ENCODE results near the gene TRIM47.

TRIM47 gene

GRCh38 chr17:75908201-75908600, 29.8 kb upstream of the TRIM47 start:
- DNase-seq = no peak

GRCh38 chr17:75906143-75906884, 27.9 kb upstream of the TRIM47 start:
- no peak for DNase-seq

DNA sequence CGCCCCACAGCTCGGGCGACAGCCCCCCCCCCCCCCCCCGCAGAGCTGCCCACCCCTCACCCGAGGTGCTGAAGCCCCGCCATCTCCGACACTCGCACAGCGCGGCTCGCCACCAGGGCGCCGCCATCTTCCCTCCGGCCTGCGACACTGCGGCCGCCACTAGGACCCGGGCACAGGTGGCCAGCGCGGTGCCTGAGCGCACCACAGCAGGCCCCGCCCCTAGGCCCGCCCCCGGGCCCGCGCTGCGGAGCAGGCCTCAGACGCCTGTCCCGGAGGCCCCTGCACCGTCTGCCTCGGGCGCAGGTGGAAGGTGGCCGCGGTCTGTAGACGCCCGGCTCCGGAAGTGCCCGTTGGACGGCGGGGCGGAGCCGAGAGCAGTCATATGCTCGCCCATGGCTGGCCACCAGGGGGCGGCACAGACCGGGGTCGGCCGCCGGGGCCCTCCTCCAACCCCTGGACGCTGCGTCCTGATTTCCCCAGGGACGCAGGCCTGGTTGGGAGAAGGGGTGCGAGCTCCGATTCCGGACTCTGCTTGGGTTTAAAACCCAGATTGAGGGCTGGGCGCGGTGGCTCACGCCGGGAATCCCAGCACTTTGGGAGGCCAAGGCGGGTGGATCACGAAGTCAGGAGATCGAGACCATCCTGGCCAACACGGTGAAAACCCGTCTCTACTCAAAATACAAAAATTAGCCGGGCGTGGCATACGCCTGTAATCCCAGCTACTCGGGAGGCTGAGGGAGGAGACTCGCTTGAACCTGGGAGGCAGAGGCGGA, 26.6 kb upstream of the TRIM47 start, which contains the start of gene MRPL38:
TSS of gene MRPL38 (minus strand) at position 136 of the 773 bp plus-strand sequence. CDS start at position 127, 9 bp downstream.
- DNase-seq = peak; percentile 92

- no peak for DNase-seq
These were observed 24.0 kb upstream of the TRIM47 start for GRCh38 chr17:75902406-75902805.

- no peak for DNase-seq
These were observed 23.3 kb upstream of the TRIM47 start for GRCh38 chr17:75901727-75902126.

GRCh38 chr17:75900691-75901533, 22.5 kb upstream of the TRIM47 start:
- DNase-seq = no peak

- no peak for DNase-seq
These were observed 21.5 kb upstream of the TRIM47 start for GRCh38 chr17:75899767-75900468.

DNA sequence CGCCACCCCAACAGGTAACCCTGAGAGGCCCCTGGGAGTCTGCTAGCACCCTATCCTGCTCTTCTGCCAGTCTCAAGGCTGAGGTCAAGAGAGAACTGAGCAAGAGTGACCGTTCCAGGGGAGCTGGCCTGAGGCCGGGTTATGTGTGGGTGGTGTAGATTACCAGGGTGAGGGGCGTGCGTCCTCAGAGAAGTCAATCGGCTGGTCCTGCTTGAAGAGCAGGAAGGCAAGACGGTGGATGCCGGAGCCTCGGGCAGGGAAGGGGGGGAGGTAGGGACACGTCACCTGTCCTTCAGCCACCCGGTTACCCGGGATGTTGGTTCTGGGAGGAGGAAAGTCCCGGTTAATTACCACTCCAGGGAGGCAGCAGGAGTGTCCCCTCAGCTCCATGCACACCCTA, 21.0 kb upstream of the TRIM47 start:
- DNase-seq = no peak

DNA sequence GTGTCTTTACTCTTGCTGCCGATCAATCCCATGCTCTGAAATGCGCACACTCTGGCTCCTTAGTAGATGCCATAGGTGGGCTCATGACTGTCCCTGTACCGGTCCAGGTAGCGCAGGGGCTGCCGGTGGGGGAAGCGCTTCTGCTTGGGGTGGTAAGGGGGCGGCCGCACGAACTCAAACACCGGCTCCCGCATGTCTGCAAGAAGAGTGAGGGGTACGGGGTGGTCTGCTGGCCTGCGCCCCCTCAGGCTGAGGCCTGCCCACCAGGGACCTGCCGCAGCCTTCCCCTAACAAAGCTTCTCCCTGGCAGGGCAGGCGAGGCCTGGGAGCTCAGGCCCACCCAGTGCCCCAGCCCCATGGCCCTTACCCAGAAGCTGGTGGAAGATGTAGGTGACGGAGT, 20.4 kb upstream of the TRIM47 start:
- DNase-seq = no peak

DNA sequence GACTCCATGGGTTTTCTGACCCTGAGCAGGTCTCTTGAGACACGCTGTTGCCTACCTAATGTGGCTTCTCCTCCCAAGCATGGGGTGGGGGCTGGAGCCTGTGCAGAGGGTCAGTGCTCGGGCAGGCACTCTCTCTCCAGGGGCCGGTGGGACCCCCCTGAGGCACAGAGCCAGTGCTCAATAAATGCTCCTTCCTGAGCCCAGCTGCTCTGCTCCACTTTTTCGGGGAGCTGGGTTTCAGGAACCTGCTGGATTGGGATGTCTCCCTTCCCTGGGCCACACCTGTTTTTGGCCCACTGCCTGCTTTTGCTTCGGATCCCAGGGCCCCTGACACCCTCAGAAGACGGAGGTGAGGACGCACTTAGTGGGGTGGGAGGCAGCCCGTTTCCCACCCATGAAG, 19.7 kb upstream of the TRIM47 start:
- DNase-seq = no peak

DNA sequence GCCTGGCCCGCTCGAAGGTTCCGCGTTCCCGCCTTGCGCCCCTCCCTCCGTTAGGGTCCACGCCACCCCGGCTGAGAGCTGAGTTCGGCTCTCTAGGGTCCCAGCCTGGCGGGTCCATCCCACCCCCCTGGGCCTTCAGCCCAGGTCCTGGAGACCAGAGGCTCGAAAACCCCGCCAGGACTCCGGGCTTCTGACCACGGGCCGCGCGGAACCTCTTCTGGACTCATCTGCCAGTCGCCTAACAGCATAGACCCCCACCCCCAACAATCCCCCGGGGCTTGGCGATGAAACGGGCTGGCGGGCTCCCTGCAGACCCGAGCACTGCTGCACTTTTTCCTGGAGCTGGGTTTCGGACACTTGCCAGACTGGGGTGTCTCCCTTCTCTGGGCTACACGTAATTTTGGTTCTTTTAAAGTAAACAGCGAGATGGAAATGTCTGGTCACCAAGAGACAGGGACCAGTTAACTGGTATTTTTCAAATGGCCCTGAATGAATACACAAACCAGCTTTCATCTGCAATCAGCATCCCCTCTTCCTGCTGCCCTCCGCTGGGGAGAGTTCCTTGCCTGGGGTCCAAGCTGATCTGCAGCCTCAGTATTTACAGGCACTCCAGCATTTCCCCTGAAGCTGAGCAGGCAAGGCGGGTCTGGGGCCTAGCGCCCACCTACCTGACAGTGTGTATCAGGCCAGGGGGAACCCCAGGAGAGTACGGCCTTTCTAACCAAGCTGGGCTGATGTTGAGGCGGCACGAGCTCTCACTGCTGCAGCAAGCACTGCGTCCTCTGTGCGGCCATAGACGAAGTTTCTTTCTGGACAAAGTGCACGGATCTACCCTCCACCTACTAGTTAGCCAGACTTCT, 19.0 kb upstream of the TRIM47 start:
- DNase-seq = no peak

DNA sequence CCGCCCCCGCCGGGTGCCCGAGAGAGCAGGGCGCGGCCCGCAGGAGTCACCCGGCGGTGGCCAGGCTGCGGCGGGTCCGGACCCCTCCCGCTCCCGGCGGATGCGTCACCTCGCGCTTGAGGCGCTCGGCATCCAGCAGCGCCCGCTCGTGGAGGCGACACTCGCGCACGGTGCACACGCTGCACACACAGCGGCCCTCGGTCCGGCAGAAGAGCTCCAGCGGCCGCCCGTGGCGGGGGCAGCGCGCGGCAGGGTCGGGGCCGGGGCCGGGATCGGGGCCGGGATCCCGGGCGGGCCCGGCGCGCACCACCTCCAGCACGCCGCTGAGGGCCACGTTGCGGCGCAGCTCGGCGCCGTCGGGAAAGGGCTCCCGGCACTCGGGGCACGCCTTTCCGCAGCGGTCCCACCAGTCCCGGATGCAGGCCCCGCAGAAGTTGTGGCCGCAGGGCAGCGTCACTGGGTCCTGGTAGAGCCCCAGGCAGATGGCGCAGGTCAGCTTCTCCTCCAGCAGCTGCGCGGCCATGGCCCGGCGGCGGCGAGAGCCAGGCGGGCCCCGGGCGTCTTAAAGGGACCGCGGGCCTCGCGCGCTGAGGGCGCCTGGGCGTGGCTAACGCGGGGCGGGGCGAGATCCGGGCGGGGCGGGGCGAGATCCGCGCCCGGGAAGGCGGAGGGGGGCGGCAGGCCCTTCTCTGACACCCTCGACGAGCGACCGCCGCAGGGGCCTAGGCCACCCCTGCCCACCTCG, 18.2 kb upstream of the TRIM47 start, which contains the start of gene TRIM65:
TSS of gene TRIM65 (minus strand) at position 537 of the 745 bp plus-strand sequence. CDS start at position 523, 14 bp downstream.
- peak; percentile 50 for DNase-seq

DNA sequence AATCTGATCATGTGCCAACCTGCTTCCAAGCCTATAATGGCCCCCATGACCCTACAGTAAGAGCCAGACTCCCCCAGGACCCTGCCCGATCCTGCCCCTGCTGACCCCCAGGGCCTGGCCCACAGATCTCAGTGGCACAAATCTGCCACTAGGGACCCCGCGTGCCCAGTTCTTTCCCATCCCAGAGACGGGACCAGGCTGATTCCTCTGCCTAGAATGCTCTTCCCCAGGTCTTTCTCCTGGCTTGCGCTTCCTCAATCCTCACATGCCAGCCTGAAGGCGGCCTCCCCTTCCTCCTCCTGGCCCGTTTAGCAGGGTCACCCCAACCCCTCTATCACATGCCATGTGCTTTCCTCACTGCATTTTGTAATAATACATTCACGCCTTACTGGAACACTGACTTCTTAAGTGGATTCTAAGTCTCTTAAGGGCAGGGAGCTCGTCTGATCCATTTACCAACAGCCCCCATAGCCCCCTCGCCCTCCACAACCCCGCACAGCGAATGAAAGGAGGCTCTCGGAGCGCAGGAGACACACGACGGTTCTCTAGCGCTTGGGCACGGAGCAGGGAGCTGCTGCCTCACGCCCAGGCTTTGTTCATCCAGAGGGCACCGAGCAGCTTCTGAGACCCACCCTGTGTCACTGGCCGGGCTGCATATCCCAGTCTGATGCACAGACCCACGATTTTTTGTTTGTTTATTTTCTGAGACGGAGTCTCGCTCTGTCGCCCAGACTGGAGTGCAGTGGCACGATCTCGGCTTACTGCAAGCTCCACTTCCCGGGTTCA, 17.2 kb upstream of the TRIM47 start:
- DNase-seq = no peak

- no peak for DNase-seq
These were observed 15.8 kb upstream of the TRIM47 start for GRCh38 chr17:75894049-75894733.

DNA sequence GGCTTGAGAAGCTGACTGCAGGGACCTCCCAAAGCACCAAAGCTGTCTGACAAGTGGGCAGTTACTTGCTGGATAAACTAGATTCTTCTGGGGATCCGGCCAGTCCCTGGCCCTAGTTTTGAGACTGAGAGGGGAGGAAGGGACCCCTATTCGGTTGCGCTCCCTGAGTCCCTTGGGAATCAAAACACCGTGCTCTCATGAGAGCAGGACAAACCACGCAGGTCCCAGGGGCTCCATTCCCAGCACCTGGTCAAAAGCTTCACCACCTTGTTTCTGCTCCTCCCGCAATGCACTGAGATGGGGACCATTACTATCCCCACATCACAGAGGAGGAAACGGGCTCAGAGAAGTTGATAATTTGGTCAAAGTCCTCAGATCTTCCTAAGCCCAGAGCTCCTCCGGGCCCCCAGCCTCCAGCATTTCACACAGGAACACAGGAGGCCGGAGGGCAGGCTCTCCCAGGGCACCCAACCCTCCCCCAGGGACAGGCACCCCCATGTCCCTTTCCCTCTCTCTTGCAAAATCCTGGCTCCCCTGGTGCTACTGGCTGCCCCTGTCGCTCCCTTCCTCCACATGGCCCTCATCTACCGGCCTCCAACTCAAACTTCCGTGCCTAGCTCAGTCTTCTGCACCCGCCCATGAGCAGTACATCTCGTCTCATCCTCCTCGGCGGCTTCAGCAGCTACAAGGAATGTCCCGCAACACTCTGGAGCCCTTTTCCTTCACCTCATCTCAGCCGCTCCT, 15.1 kb upstream of the TRIM47 start:
- DNase-seq = no peak

DNA sequence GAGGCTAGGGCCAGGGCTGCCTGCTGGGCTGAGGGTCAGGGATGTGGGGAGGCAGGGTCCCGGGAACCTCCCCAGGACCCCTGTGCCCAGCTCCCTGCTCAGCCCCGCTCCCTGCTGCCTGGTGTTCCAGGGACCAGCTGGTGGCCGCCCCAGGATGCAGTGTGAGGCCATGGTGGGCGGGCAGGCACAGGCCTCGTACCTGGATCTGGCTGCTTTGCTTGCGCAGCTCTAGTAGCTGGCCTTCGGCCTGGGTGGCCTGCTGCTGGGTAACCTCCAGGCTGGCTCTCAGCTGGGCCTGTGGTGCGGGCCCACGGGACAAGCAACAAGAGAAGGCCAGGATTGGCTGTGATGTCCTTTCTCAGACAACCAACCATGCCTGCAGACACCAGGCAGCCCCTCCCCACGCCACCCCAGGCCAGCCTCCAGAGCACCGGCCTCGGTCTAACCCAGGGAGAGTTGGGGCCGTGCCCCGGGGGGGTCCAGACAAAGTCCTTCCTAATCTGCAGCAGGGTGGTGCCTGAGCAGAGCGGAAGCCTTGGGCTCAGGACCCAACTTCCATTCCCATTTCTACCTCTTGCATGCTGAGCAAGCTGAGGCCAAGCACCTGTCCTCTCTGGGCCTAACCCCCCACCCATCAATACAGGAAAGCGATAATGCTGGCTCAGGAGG, 14.3 kb upstream of the TRIM47 start:
- no peak for DNase-seq

DNA sequence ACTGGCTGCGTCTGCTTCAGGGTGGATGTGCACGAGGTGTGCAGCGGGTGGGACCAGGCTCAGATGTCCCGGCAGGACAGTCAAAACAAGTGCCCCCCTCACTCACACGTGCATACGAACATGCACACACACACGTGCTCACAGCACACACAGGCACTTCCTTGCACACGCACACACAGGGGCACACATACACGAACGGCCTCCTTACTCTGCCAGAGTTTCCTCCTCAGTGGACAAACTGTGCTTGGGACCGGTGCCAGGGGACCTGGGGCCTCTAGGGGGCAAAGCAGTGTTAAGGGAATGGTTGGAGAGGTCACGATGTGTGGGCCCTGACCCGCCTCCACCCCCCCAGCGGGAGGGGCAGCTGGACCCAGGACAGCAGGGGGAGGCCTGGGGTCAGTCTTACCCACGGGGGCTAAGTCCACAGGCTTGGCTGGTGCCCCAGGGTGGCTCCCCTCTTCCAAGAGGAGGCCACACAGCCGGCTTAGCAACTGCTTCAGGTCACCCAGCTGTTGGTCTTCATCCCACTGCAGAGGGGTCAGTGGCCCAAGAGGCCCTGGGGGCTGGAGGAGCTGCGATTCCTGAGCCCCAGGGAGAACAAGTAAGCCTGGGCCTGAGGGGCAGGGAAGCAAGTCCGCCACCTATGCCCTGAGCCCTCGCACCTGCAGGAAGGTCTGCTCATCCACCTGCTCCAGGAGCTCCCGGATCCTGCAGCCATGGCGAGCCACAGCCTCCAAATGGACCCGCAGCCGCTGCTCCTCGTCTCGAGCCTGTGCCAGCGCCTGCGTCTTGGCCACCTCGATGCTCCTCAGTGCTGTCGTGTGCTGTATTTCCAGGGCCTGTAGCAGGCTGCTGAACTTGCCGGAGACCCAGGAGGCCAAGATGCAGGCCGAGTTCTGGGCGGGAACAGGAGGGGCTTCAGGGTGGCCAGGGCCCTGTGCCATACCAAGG, 13.5 kb upstream of the TRIM47 start:
- DNase-seq = no peak
